ENCODE data around the gene HNRNPAB.
A peak's percentile ranks its signal among the peaks of the same experiment; 100 is the strongest.
"Not testable (repeated sequence)": the region's sequence is repeated elsewhere in the genome, so short reads cannot be mapped to it uniquely, and the experiment has no call there.

Gene HNRNPAB

GRCh38 chr5:178196986-178197385, 7.3 kb upstream of the HNRNPAB start:
- no peak for DNase-seq (ENCODE audit: low spot score)

- DNase-seq (ENCODE audit: low spot score), result not testable (repeated sequence)
Measured at GRCh38 chr5:178198151-178198550, 6.2 kb upstream of the HNRNPAB start.

- DNase-seq (ENCODE audit: low spot score), result no peak
Measured at GRCh38 chr5:178198706-178199105, 5.6 kb upstream of the HNRNPAB start.

- DNase-seq (ENCODE audit: low spot score), result no peak
Measured at GRCh38 chr5:178199581-178200434, 4.5 kb upstream of the HNRNPAB start.

GRCh38 chr5:178201221-178201926, 3.0 kb upstream of the HNRNPAB start:
- DNase-seq (ENCODE audit: low spot score), result no peak

GRCh38 chr5:178201927-178202235, 2.5 kb upstream of the HNRNPAB start:
- DNase-seq (ENCODE audit: low spot score), result no peak

GRCh38 chr5:178202541-178202940, 1.8 kb upstream of the HNRNPAB start:
- no peak for DNase-seq (ENCODE audit: low spot score)

GRCh38 chr5:178203670-178204181, 607 bp upstream of the HNRNPAB start:
- DNase-seq (ENCODE audit: low spot score), result no peak

- DNase-seq (ENCODE audit: low spot score), result peak; percentile 71
Measured at GRCh38 chr5:178204935-178205748, 809 bp downstream of the HNRNPAB start.

GRCh38 chr5:178205749-178206047, 1.4 kb downstream of the HNRNPAB start:
- no peak for DNase-seq (ENCODE audit: low spot score)

GRCh38 chr5:178206166-178207101, 2.1 kb downstream of the HNRNPAB start:
- peak; percentile 44 for DNase-seq (ENCODE audit: low spot score)

GRCh38 chr5:178207183-178207916, 3.0 kb downstream of the HNRNPAB start:
- DNase-seq (ENCODE audit: low spot score), result peak; percentile 35

GRCh38 chr5:178207917-178208280, 3.6 kb downstream of the HNRNPAB start:
- DNase-seq (ENCODE audit: low spot score), result peak; percentile 63

- no peak for DNase-seq (ENCODE audit: low spot score)
Measured at GRCh38 chr5:178208540-178209227, 4.4 kb downstream of the HNRNPAB start.

- no peak for DNase-seq (ENCODE audit: low spot score)
Measured at GRCh38 chr5:178209334-178210072, 5.2 kb downstream of the HNRNPAB start.

- no peak for DNase-seq (ENCODE audit: low spot score)
Measured at GRCh38 chr5:178210073-178210535, 5.8 kb downstream of the HNRNPAB start.

- DNase-seq (ENCODE audit: low spot score), result no peak
Measured at GRCh38 chr5:178210686-178211085, 6.4 kb downstream of the HNRNPAB start.

- no peak for DNase-seq (ENCODE audit: low spot score)
Measured at GRCh38 chr5:178211095-178212048, 7.0 kb downstream of the HNRNPAB start.

Data from hematopoietic multipotent progenitor cell treated with erythropoietin and hydrocortisone succinate and interleukin-3 and kit ligand, for 17 days (in vitro differentiated cells).